HG03135 (cell line): Measurements from ENCODE around the gene TARDBP.
"Not testable (repeated sequence)": the region's sequence is repeated elsewhere in the genome, so short reads cannot be mapped to it uniquely, and the experiment has no call there.

Experiments
- ATAC-seq: cut with Tn5 transposase; IDR thresholded peaks from one replicate; pipeline ENCODE4 v1.9.1; 2021; ENCODE audit warnings: mild to moderate bottlenecking, moderate library complexity; ENCODE audit not compliant: unreplicated experiment

TARDBP gene

DNA sequence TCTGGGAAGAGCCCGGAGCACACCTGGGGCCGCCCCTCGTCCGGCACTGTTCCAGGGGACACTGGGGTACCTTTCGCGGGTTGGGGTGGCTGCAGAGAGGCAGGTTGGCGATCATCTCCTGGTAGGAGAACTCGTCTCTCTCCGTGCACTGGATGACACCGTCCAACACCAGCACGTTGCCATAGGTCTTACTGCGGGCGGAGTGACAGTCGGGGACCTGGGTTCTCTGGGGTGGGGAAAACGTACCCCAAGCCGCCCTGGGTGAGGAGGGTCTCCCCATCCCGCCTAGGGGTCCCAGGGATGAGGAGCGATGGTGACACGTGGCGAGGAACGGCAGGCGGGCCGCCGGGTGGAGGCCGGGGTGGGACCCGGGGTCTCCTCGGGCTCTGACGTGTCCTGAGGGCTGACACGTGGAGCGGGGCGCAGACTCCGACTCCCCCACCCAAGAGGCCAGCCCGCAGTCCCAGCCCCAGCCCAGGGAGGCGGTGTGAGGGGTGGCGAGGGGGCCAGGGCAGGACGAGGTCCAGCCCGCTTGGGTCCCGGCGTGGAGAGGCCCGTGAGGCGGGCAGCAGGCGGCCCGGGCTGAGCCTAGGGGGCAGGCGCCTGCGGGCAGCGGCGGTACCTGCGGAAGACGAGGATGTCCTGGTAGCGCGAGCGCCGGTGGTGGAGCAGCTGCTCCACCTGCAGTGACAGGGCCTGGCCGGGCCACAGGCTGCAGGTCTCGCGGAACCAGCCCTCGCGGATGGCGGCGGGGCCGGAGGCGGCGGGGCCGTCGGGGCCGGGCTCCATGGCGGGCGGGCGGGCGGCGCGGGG lies 46.9 kb downstream of the TARDBP start:
- ATAC-seq = peak; percentile 32

DNA sequence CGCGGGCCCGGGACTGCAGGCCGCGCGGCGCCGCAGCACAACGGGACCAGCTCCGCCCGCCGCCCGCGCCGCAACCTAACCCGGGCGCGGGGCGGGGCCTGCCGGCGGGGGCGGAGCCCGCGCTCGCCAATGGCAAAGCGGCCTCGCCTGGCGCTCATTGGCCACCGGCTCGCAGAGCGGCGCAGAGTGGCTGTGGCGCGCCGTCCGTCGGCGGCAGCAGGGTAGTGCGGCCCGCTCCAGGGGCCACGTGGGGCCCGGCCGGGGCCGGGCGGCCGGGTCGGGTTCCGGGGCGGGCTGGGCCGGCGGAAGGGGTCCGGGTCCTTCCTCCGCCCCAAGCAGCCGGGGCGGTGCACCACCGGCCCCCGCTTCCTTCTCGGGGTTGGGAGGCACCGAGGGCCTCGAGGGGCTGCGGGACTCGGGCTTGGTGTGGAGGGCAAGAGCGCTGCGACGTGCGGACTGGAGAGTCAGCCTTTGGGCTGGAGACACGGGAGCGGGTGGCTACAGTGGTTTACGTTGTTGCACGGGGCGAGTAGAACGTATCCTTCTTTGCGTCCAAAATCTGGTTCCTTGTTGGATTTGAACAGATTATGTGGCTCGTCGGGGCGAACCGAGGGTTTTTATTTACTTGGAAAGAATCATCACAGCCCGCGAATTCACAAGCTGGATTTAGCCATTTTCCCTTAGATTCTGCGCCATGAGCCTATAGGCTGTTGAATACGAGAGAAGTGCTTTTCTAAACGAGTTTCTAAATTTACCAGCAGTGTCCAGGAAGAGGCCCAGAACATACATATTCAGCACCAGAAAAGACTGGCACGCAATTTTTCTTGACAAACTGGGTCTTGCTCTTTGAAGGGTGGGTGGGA lies 47.7 kb downstream of the TARDBP start, which contains the start of gene SRM:
Gene SRM (minus strand): TSS at position 51 of the 863 bp plus-strand sequence. CDS start 75 bp downstream, outside the sequence.
- peak; percentile 86 for ATAC-seq

DNA sequence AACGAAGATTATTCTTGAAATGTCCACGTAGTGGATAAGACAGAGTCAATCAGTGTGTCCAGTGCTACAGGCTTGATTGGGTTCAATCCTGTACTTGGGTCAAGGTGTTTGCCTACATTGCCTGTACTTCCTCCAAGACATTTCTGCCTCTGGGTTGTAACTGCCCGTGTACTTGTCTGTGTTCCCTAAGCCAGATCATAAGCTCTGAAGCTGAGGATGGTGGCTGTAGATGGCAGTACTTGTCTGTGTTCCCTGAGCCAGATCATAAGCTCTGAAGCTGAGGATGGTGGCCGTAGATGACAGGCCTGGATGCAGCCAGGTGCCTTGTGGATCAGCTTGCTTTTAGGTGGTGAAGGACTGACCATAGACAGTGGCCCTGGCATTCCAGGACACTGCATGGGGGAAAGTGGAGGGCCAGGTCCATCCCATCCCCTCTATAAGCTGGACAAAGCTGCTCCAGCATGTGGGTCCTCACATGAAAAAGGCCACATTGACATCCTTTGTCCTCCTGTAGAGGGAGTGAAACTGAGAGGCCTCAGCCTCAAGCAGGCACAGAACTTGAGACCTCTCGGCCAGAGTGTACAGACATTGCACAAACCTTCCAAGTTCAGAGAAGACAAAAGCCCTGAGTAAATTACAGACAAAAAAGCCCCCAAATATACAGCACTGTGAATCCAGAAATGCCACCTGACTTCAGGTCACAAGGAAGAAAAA lies 49.4 kb downstream of the TARDBP start:
- ATAC-seq = no peak

DNA sequence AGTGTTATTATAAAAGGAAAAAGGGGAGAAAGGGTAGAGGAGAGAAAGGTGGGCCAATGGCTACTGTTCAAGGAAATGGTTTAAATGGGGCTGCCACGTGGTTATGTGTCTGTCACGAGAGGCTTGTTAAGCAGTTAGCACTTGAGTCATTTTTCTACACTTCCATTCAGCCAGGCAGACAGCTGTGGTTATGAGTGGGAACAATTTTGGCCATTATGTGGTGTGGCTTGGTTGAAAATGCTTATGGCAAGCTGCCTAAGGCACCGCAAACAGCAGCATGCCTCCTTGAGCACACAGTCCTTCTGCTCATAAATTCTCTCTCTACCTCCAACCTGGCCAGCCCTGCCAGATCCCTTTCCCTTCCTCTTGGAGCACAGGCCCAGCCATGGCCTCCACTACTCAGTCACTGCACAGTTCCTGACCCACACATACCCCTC lies 50.5 kb downstream of the TARDBP start:
- no peak for ATAC-seq

DNA sequence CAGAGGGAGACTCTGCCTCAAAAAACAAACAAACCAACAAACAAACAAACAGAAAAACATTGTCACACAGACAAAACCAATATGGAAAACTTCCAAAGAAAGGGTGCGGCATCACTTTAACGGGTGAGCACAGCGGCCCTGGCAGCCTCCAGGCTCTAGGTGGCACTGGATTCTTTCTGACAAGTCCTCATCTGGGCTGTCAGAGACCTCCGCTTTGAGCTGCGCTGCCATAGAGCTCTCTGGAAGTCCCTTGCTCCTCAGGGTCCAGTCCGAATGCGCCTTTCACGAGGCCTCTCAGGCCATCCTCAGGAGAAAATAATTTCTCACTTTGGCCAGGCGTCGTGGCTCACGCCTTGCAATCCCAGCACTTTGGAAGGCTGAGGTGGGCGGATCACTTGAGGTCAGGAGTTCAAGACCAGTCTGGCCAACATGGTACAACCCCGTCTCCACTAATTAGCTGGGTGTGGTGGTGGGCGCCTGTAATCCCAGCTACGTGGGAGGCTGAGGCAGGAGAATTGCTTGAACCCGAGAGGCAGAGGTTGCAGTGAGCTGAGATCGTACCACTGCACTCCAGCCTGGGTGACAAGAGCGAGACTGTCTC lies 51.6 kb downstream of the TARDBP start:
- not testable (repeated sequence) for ATAC-seq

DNA sequence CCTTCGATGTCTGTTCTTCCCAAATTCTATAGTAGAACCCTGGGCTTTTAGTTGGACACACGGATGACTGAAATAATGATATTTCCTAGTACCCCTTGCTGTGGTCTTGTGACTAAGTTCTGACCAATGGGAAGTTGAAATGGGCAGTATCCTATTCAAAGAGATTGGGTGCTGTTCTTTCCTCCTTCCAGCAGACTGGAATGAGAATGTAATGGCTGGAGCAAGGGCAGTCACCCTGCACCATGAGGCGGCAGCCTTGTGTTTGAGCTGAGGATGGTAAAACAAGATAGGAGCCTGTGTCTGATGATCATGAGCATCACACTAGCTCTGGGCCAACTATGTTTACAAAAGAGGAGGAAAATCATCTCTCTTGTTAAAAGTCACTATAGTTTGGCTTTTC lies 52.5 kb downstream of the TARDBP start:
- ATAC-seq = no peak

DNA sequence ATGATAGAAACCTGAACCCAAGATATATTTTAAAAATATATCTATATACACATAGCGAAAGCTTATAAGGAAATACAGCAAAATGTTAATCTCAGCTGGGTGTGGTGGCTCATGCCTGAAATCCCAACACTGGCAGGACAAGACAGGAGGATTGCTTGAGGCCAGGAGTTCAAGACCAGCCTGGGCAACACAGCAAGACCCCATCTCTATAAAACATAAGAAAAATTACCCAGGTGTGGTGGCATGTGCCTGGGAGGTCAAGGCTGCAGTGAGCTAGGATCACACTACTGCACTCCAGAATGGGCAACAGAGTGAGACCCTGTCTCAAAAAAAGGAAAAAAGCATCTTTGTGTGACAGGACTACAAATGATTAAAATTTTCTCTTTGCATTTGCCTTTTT lies 53.3 kb downstream of the TARDBP start:
- no peak for ATAC-seq

DNA sequence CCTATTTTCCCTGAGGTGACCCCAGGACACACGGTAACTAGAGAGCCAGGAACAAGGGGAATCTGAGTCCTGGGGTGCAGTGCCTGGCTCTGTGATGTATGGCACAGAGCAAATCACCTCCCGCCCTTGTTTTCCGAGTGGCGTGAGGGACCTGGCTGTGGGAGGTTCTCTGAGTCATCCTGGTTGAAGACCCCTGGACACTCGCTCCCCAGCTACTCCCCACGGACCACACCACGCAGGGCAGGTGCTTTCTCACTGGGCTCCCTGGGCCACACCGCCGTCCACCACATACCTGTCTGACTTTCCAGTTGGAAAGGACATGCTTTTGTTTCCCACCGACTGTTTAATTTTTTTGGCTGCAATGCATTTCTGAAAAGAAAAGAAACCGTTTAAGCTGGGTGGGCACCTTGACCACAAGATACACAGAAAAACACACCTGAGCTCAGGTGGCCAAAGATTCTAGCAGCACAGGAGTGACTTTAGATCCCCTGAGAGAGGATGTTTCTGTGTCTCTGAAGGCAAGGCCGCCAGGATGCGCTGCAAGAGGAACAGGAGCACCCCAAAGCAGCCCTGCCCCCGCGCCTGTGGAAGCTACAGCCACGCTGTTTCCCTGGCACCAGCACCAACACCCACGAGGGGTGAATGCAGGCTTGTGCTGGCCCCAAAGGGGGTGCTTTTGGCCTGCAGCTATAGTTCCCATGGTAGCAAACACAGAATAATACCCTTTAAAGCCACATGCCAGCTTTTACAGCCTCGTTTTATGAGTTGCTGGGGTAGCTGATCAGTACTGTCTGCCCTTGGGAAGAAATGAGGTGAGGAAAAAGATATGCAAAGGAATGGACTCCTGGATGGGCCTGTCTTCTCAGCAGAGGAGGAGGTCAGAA lies 55.5 kb downstream of the TARDBP start:
- ATAC-seq = no peak

DNA sequence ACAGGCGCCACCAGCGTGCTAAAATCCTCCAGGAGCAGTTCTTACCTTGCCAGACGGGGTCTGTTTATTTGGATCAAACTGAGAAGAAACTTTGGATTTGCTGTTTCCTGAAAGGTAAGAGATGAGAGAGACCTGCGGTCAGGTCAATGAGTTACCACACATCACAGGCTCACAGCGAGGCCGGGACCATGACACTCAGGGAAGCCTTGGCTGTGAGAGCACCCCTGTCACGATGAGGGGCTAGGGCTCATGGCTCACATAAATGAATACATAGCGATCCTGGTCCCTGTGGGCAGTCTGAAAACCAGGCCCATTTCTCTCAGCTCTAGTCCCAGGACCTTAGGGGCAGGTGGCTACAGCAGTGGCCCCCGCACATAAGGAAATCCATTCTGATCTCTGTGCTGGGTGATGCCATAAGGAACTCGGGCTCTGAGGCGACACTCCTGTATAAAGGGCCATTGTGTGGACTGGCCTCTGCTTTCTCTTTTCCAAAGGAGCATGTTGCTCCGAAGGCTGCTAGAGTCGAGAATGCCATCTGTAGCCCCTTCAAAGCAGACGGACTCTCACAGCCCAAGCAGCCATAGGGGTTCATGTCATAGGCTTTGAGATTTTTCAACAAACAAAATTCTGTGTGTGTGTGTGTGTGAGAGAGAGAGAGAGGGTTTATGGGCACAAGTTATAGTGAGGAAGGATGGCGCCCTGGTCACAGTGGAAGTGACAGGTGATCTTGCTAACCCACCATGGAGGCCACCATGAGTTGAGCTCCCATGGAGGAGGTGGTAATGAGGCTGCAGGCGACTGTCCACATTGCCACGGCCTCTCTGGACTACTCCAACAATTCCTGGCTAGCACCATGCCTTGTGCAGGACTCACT lies 56.4 kb downstream of the TARDBP start:
- no peak for ATAC-seq

DNA sequence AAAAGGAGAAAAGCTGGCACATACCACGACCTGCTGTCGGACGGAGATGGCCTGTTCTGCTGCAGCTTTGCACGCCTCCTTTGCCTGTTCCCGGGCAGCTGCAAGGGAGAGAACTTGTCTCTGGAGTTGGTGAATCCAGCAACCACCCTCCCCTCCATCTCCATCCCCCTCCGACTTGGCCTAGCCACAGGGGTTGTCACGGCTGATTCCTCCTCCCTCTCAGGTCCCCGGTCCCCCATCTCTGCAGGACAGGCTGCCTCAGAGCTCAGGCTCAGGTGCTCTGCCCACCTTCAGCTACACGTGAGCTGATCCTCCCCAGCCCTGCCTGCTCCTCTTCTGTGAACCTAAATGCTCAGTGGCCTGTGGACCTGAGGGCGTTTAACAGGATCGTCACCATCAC lies 58.4 kb downstream of the TARDBP start:
- no peak for ATAC-seq

DNA sequence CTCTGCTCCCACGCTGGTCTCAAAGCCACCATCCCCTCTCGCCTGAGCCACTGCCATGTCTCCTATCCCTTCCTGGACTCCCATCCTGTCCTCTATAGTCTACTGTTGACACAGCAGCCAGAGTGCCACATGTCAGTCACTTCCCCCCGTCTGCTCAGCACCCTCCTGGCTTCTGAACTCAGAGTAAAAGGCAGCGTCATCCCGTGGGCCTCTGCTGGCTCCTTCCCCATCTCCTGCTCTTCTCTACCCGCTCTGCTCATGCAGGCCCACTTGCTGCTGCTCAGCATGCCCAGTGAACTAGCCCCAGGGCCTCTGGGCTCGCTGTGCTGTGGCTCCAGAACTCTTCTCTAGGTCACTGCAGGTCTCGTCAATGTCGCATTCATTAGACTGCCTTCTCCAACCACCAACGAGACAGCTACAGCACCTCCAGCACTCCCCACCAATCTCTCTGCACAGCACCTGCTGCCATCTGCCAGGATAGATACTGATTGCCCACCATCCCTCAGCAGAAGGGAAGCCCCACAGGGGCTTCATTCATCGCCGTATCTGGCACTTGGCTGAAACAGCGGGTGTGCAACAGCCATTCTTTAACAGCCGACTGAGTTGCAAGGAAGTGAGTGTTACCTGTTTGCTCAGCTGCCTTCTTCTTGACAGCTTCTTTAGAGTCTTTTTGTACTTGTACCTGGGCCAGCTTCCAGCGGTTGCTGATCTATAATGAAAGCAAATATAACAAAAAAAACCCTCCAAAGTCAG lies 59.2 kb downstream of the TARDBP start:
- ATAC-seq = no peak

DNA sequence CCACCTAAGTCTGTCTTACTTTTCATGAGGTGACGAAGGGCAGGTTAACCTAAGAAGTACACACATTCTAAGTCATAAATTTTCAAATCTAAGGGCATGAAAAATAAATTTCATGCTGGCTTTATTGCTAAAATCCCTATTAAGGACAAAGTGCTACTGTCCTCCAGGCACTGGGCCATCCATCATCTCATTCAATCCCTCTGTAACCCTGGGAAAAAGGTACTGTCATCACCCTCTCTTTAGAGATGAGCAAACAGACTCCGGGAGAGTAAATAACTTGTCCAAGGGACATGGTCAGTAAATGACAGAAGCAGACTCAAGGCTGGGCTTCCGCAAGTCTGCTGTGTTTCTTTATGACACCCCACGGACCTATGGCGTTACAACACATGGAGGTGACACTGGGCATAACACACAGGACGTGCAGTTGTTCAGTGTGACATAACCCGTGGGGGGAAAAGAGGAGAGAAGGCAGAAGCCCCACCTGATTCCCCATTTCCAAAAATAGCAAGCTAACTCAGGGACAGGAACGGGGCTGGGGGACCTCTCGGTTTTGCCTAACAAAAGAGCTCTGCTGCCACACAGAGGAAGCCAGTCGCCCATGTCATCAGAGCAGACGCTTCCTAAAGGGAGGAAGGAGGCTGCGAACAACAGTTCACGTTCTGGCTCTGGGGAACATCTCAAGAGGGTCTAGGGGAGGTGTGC lies 59.9 kb downstream of the TARDBP start:
- no peak for ATAC-seq

DNA sequence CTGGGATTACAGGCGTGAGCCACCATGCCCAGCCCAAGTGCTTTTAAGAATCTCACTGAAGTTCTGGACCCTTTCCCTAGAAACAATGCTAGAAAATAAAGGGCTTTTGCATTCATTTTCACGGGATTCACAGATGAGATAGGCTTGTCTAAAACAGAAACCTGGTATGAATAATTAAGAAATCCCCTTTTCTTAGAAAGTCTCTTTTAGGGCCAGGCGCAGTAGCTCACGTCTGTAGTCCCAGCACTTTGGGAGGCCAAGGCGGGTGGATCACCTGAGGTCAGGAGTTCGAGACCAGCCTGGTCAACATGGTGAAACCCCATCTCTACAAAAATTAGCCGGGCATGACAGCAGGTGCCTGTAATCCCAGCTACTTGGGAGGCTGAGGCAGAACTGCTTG lies 60.9 kb downstream of the TARDBP start:
- not testable (repeated sequence) for ATAC-seq
